Ureter (tissue), 1 donor: ENCODE results near the gene CCDC9. TPM values are rescaled to one million over a fixed set of nuclear protein-coding genes. Genes with fewer than 3 reads are reported as not detected.
"Not testable (repeated sequence)": the region's sequence is repeated elsewhere in the genome, so short reads cannot be mapped to it uniquely, and the experiment has no call there.

Experiments
- DNase-seq: peaks from one replicate; pipeline ENCODE4 v3.0.0-alpha.2; 2020; ENCODE audit warnings: low spot score
- total RNA-seq: library from RNA; stranded (reverse); gene quantifications from one replicate; pipeline ENCODE4 v1.2.4, GENCODE V29; 2023
- donor health status: DM: yes; HTN: yes; CAD: no.

Gene CCDC9
- total RNA-seq, 1 donor from 2014 or later, result 37.2 TPM

GRCh38 chr19:47261946-47262793 lies 5.8 kb downstream of the CCDC9 start:
- DNase-seq, result not testable (repeated sequence)

- no peak for DNase-seq
These were observed 8.3 kb downstream of the CCDC9 start for GRCh38 chr19:47264629-47265028.

GRCh38 chr19:47266401-47266941 lies 10.1 kb downstream of the CCDC9 start:
- no peak for DNase-seq

- DNase-seq, result no peak
These were observed 11.0 kb downstream of the CCDC9 start for GRCh38 chr19:47267350-47267759.

GRCh38 chr19:47268028-47268427 lies 11.7 kb downstream of the CCDC9 start:
- no peak for DNase-seq

GRCh38 chr19:47269596-47269995 lies 13.3 kb downstream of the CCDC9 start:
- DNase-seq, result no peak

- DNase-seq, result no peak
These were observed 14.1 kb downstream of the CCDC9 start for GRCh38 chr19:47270408-47270807.

GRCh38 chr19:47271949-47272348 lies 15.6 kb downstream of the CCDC9 start:
- DNase-seq, result no peak

- DNase-seq, result peak; percentile 77
These were observed 16.4 kb downstream of the CCDC9 start for GRCh38 chr19:47272448-47273312.

- peak; percentile 95 for DNase-seq
These were observed 17.2 kb downstream of the CCDC9 start for GRCh38 chr19:47273313-47274070.

- peak; percentile 99 for DNase-seq
These were observed 18.0 kb downstream of the CCDC9 start, which contains the start of gene INAFM1 for GRCh38 chr19:47274071-47274890. Gene INAFM1, plus strand, starts transcription at chr19:47274885. Its CDS starts 35 bp downstream, at chr19:47274920.

- DNase-seq, result no peak
These were observed 18.8 kb downstream of the CCDC9 start for GRCh38 chr19:47274891-47275761.

- DNase-seq, result no peak
These were observed 19.6 kb downstream of the CCDC9 start for GRCh38 chr19:47275791-47276461.

GRCh38 chr19:47276513-47276912 lies 20.2 kb downstream of the CCDC9 start:
- not testable (repeated sequence) for DNase-seq

- no peak for DNase-seq
These were observed 24.0 kb downstream of the CCDC9 start for GRCh38 chr19:47280183-47280797.

GRCh38 chr19:47283405-47284059 lies 27.2 kb downstream of the CCDC9 start:
- no peak for DNase-seq

GRCh38 chr19:47284324-47284899 lies 28.1 kb downstream of the CCDC9 start:
- DNase-seq, result no peak

GRCh38 chr19:47296036-47296435 lies 39.7 kb downstream of the CCDC9 start:
- peak; percentile 84 for DNase-seq
